Sigmoid colon (tissue), 4 donors: ENCODE results near the gene VOPP1.

Experiments
- CTCF ChIP-seq, 4 experiments: fragments of 450-650 bp in 3 of 4; fragments of 200-600 bp in 1 of 4; IDR thresholded peaks; one replicate each; pipeline ENCODE4 v1.5.1; 2016 to 2019; ENCODE audit warnings: antibody characterized with exemption in 4 of 4, mild to moderate bottlenecking in 3 of 4, moderate library complexity in 2 of 4
- EP300 ChIP-seq, 4 donors: sonication (generic); formaldehyde crosslinking; IDR thresholded peaks; one replicate each; pipeline ENCODE4 v1.6.1; 2017; ENCODE audit warnings: antibody characterized with exemption in 4 of 4
- POLR2A ChIP-seq, 2 donors: fragments of 450-650 bp; IDR thresholded peaks; one replicate each; pipeline ENCODE4 v1.6.1; 2016; ENCODE audit warnings: antibody characterized with exemption in 2 of 2, mild to moderate bottlenecking in 2 of 2, moderate library complexity in 2 of 2
- POLR2AphosphoS5 ChIP-seq, 4 donors: sonication (generic); formaldehyde crosslinking; IDR thresholded peaks; one replicate each; pipeline ENCODE4 v1.6.1; 2017; ENCODE audit warnings: antibody characterized with exemption in 4 of 4

- TF ChIP-seq CTCF (IDR thresholded peaks at IDR 0.05) (no peak), EP300 (IDR thresholded peaks at IDR 0.05) (no peak), POLR2AphosphoS5 (IDR thresholded peaks at IDR 0.05) (no peak), POLR2A (IDR thresholded peaks at IDR 0.05) (no peak)
These were observed 145.0 kb downstream of the VOPP1 start for GRCh38 chr7:55427342-55427741.
